ENCODE measurements around the gene AP5Z1.

Gene AP5Z1

GRCh38 chr7:4803397-4804241, 28.2 kb downstream of the AP5Z1 start:
- ChIA-PET CTCF (no interaction called here), POLR2A (no interaction called here)
- no peak for DNase-seq (ENCODE audit: extremely low spot score)
- TF ChIP-seq CTCF (IDR thresholded peaks at IDR 0.05; ENCODE audit: control extremely low read depth, extremely low read depth, low read depth, missing control alignments), result no peak

- DNase-seq (ENCODE audit: extremely low spot score), result no peak
- POLR2A ChIA-PET, result no interaction called here
- CTCF ChIA-PET, result interaction anchor here (1.5 kb wide), 1 partner anchor 8 kb away, joined by 5 read pairs; no protein-coding TSS in a partner anchor
- TF ChIP-seq CTCF (IDR thresholded peaks at IDR 0.05; ENCODE audit: control extremely low read depth, extremely low read depth, low read depth, missing control alignments), result no peak
Observed at GRCh38 chr7:4805110-4805983, 29.9 kb downstream of the AP5Z1 start.

GRCh38 chr7:4805984-4806300, 30.5 kb downstream of the AP5Z1 start:
- TF ChIP-seq CTCF (IDR thresholded peaks at IDR 0.05; ENCODE audit: control extremely low read depth, extremely low read depth, low read depth, missing control alignments), result no peak
- ChIA-PET POLR2A (no interaction called here), CTCF (interaction anchor here (1.5 kb wide), 1 partner anchor 9 kb away, joined by 5 read pairs; no protein-coding TSS in a partner anchor)
- no peak for DNase-seq (ENCODE audit: extremely low spot score)

- ChIA-PET POLR2A (no interaction called here), CTCF (interaction anchor here (0.8 kb wide), 1 partner anchor 9 kb away, joined by 3 read pairs; no protein-coding TSS in a partner anchor)
- TF ChIP-seq CTCF (IDR thresholded peaks at IDR 0.05; ENCODE audit: control extremely low read depth, extremely low read depth, low read depth, missing control alignments), result no peak
- no peak for DNase-seq (ENCODE audit: extremely low spot score)
Observed at GRCh38 chr7:4806983-4807597, 31.7 kb downstream of the AP5Z1 start.

DNA sequence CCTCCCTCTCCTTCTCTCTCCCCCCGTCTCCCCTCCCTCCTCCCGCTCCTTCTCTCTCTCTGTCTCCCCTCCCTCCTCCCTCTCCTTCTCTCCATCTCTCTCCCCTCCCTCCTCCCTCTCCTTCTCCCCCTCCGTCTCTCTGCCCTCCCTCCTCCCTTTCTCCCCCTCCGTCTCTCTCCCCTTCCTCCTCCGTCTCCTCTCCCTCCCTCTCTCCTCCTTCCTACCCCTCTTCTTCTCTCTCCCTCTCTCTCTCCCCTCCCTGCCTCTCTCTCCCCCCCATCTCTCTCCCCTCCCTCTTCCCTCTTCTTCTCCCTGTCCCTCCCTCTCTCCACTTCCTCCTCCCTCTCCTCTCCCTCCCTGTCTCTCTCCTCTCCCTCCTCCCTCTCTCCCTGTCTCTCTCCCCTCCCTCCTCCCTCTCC, 32.2 kb downstream of the AP5Z1 start:
- ChIA-PET CTCF (no interaction called here), POLR2A (no interaction called here)
- DNase-seq (ENCODE audit: extremely low spot score), result no peak
- TF ChIP-seq CTCF (IDR thresholded peaks at IDR 0.05; ENCODE audit: control extremely low read depth, extremely low read depth, low read depth, missing control alignments), result no peak

GRCh38 chr7:4808026-4808425, 32.6 kb downstream of the AP5Z1 start:
- no peak for DNase-seq (ENCODE audit: extremely low spot score)
- POLR2A ChIA-PET, result no interaction called here
- TF ChIP-seq CTCF (IDR thresholded peaks at IDR 0.05; ENCODE audit: control extremely low read depth, extremely low read depth, low read depth, missing control alignments), result no peak
- CTCF ChIA-PET, result interaction anchor here (0.9 kb wide), 1 partner anchor 10 kb away, joined by 3 read pairs; no protein-coding TSS in a partner anchor
